Stimulated activated naive CD8-positive, alpha-beta T cell treated with anti-CD3 and anti-CD28 coated beads, Interleukin-15, Interleukin-2, amounts not matched to agents 100 U/mL and 50 U/mL, for 24 hours (primary cell): ENCODE data around the gene HIGD2A.

Experiments
- ATAC-seq: fragments of 150-1000 bp; cut with Tn5 transposase; one replicate; pipeline ENCODE4 v1.10.0; 2021
- DNase-seq: peaks from one replicate; pipeline ENCODE4 v3.0.0; 2021

HIGD2A gene

GRCh38 chr5:176388444-176389134, at the start of gene HIGD2A, which contains the start of gene NOP16:
HIGD2A (plus strand) TSS chr5:176388751; CDS start chr5:176388820, 69 bp downstream.
NOP16 (minus strand) TSS chr5:176388598; CDS start chr5:176388539, 59 bp downstream.
- ATAC-seq: peak; percentile 95
- DNase-seq: peak; percentile 99

GRCh38 chr5:176339304-176339703, 49.2 kb upstream of the HIGD2A start:
- DNase-seq (no peak), ATAC-seq (no peak)

GRCh38 chr5:176341325-176342157, 47.0 kb upstream of the HIGD2A start:
- DNase-seq (no peak), ATAC-seq (no peak)

DNA sequence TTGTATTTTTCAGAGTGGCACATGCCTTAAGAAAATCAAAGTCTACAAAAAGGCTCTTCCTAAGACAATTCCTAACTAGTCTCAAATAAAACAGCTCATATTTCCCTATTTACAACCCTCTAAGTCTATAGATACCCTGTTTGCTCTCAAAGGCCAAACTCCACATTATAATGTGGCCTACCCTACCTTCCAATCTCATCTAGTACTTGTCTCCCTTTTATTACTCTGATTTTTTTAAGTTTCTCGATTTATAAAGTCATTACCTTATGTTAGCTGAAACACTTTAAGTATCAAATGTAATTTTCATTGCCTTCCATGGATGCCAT, 46.4 kb upstream of the HIGD2A start:
- DNase-seq: no peak
- no peak for ATAC-seq

- ATAC-seq (no peak), DNase-seq (no peak)
Measured at GRCh38 chr5:176342766-176343458, 45.6 kb upstream of the HIGD2A start.

DNA sequence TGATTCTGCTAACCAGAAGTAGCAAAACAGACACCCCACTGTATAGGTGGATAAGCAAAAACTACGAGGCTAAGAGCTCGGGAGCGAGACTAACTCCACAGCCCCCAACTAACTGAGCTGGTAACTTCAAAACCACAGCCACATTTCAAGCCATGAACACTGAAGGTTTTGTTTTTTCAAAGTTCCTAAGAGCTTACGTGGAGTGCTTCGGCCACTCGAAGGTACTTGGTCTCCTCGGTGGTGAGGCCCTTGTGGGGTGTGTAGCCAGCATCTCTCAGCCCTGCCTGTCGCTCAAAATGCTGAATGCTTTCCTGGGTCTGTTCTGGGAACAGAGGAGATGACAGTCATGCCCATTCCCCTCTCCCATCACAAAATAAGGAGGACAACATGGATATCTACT, 38.1 kb upstream of the HIGD2A start:
- ATAC-seq (no peak), DNase-seq (no peak)

DNA sequence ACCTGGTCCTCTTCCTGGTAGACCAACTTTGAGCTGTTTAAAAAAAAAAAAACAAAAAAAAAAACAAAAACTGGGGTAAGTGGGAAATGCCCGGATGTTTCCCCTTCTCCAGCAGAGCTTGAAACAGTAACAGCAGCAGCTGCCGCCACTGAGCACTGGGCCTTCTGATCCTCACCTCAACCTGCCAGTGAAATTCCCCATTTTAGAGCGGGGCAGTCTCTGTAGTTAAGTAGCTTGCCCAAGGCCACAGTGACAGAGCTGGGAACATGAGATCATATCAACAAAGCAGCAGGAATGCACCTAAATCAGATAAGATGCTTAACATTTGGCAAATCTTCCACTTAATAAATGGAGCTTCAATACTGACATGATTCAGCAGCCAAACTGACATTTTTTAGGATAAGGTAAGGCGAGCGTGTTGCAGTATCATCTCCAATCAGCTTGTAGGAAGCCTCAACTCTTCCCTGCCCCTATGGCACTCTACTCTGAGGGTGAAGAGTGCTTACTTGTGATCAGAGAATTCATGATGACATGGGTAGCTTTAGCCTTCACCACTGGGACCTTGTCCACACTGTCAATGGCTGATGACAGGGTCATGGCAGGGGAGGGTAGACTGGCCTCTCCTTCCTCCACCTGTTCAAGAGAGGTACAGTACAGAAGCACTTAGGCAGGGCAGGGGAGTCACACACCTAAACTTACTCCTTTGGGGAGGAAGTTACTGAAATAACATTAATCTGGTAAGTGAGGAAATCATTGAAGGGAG, 36.3 kb upstream of the HIGD2A start:
- DNase-seq: no peak
- ATAC-seq: no peak

DNA sequence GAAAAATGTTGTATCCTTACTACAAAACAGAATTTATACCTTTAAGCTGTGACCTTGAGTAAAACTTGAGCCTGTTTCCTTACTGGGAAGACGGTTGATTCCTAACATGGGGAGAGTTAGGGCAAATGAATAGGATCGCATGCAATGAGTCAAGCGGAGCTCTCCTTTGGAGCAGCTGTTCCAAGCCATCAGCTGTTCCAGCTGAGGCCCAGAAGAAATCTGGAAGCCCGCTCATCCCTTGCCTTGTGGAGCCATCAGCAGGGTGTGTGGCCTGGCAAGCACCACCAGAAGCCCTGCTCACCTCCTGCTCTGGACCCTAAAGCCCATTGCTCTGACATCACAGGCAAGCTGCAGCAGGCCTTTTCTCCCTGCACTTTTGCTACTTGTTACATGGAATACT, 35.0 kb upstream of the HIGD2A start:
- no peak for ATAC-seq
- DNase-seq: no peak

- DNase-seq (no peak), ATAC-seq (peak; percentile 15)
Measured at GRCh38 chr5:176355400-176356178, 33.0 kb upstream of the HIGD2A start.

- ATAC-seq (no peak), DNase-seq (no peak)
Measured at GRCh38 chr5:176356179-176356566, 32.4 kb upstream of the HIGD2A start.

DNA sequence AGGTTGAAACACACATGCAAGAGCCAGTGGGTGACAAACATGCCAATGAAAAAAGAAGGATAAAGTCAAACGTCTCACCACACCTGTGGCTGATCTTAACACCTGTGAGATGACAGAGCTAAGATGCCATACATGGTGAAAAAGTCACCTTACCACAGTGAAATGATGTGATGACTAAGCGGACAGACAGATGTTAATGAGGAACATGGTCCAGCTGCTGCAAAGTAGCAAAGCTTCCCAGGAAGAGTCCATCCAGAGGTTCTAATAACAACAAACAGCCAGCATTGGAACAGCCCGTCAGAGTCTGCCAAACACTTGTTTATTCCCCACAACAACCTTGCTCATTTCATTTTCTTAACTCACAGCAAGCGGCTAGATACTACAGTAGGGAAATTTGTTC, 28.9 kb upstream of the HIGD2A start:
- DNase-seq: no peak
- ATAC-seq: no peak

- no peak for ATAC-seq
- peak; percentile 21 for DNase-seq
Measured at GRCh38 chr5:176360894-176361436, 27.6 kb upstream of the HIGD2A start.

DNA sequence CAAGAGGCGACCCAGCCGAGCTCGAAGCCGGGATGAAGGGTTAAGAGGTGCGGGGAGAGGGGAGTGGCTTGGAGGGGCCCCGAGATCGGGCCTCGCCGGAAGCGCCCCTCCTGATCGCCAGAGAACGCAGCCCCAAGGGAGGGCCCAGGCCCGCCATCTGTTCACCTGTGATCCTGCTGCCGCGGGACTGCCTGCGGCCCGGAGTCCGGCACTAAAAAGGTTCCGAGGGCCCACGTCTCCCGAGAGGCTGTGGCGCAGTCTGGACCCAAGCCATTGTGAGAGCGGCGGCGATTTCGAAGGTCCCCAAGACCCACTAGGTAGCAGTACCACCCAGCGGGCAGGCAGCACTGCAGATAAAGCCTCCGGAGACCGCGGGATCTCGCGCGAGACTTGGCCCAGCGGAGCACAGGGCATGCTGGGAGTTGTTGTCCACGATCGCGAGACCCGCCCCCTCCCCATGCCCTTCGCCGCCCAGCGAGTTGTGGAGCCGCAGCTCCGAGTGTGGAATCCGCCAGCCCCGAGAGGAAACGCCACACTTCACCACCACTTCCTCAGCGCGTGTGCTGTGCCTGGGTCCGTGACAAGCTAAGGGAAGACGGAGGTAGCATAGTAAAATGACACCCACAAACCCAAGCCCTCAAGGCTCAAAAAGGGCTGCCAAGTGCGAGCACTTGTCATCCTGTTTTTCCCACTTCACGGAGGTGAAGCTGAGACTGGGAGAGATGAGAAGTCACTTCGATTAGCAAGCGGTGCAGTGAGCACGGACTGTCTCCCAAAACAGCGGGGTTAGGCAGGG, 26.9 kb upstream of the HIGD2A start, which contains the start of gene KIAA1191:
TSS of gene KIAA1191 (minus strand) at position 328 of the 796 bp plus-strand sequence. CDS start 2,256 bp downstream, outside the sequence.
- DNase-seq: peak; percentile 95
- peak; percentile 94 for ATAC-seq

GRCh38 chr5:176362233-176362490, 26.4 kb upstream of the HIGD2A start:
- ATAC-seq (no peak), DNase-seq (no peak)

GRCh38 chr5:176364765-176365350, 23.7 kb upstream of the HIGD2A start:
- no peak for DNase-seq
- no peak for ATAC-seq

DNA sequence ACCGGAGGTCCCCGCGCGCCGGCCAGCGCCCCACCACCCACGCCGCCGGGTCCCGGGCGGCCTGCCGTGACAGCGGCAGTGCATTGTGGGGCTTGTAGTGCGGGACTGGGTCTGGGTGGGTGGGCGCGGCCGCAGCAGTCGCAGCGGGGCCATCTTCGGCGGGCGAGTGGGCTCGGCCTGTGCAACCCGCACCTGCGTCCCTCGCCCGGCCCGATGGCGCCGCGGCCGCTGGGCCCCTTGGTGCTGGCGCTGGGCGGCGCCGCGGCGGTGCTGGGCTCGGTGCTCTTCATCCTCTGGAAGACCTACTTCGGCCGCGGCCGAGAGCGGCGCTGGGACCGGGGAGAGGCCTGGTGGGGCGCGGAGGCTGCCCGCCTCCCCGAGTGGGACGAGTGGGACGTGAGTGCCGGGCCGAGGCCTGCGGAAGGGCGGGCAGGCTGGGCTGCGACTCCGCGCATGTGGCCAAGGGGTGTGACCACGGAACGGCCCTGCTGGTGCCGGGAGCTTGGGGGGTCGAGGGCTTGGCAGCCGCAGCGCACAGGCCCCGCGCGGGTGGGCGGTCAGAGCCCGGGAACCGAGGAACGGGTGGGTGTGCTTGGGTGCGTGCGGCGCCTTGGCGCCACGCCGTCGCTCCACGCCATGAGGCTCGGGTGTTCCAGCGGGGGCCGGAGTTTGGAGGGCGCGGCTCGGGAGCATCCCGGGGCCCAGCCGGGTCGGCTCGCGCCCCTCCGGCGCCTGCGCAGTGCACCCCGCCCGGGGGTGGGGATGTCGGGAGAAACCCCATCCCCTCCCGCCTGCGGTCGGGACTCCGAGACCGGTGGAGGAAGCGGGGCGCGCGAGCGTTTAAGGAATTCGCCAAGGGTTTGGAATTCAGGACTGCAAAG, 23.0 kb upstream of the HIGD2A start, which contains the start of gene ARL10:
TSS of gene ARL10 (plus strand) at position 137 of the 881 bp plus-strand sequence. CDS start at position 214, 77 bp downstream.
- peak; percentile 78 for DNase-seq
- peak; percentile 50 for ATAC-seq

DNA sequence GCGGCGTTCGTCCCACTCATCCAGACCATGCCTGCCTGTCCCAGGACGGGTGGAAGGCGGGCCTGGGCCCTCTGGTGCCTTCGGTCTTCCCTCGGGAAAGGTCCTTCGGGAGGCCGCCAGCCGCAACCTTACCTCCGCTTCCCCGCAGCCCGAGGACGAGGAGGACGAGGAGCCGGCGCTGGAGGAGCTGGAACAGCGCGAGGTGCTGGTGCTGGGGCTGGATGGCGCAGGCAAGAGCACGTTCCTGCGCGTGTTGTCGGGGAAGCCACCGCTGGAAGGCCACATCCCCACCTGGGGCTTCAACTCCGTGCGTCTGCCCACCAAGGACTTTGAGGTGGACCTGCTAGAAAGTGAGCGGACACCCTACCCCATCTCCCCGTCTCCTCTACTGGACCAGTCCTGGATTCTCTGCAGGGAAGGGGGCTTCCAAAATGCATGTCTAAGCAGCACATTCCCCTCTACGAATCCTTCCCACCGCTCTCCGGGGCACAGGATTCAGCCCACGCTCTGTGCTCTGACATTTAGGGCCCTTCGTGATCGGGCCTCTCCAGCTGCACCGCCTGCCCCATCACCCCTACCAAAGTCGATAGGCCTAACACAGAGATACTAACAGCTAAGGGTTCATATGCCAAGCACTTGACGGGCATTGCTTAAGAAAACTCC, 22.2 kb upstream of the HIGD2A start:
- DNase-seq (no peak), ATAC-seq (no peak)

GRCh38 chr5:176368726-176369125, 19.8 kb upstream of the HIGD2A start:
- ATAC-seq: no peak
- no peak for DNase-seq
